Body of pancreas (tissue), 4 donors: ENCODE data around the gene USP6NL. TPM values are rescaled to one million over a fixed set of nuclear protein-coding genes. Genes with fewer than 3 reads are reported as not detected.

Source experiments
- ATAC-seq: fragments of 150-250 bp; one replicate; pipeline ENCODE4 v1.9.1; 2016
- DNase-seq, 4 donors: peaks; one replicate each; pipeline ENCODE4 v3.0.0-alpha.2; 2019
- H3K27ac ChIP-seq, 4 donors: fragments of 200-600 bp; sonication (generic); 1 replicate in 3 of 4; 2 replicates in 1 of 4; pipeline versions ENCODE4 v1.5.1 to v1.6.1; 2016 to 2019; ENCODE audit warnings: mild to moderate bottlenecking in 1 of 4, mixed read lengths in 1 of 4, moderate library complexity in 1 of 4
- H3K27me3 ChIP-seq, 2 donors: fragments of 200-600 bp; sonication (generic); one replicate each; pipeline ENCODE4 v1.6.0; 2016; ENCODE audit warnings: mild to moderate bottlenecking in 1 of 2
- H3K36me3 ChIP-seq, 2 donors: fragments of 200-600 bp; sonication (generic); replicated peaks in 1 of 2; 2 replicates each; pipeline ENCODE4 v1.5.1; 2016; ENCODE audit warnings: low read depth in 2 of 2; ENCODE audit not compliant: insufficient read depth in 1 of 2
- H3K4me1 ChIP-seq: fragments of 200-600 bp; sonication (generic); one replicate; pipeline ENCODE4 v1.6.0; 2016
- H3K4me3 ChIP-seq, 2 donors: fragments of 200-600 bp; sonication (generic); 1 replicate in 1 of 2; 2 replicates in 1 of 2; pipeline ENCODE4 v1.5.1; 2016 to 2019
- H3K9me3 ChIP-seq, 3 donors: fragments of 200-600 bp; sonication (generic); 1 replicate in 2 of 3; 2 replicates in 1 of 3; pipeline ENCODE4 v1.5.1; 2016
- CTCF ChIP-seq, 7 experiments: fragments of 450-650 bp in 4 of 7; fragments of 200-600 bp in 3 of 7; sonication (generic) in 3 of 7; IDR thresholded peaks; one replicate each; pipeline ENCODE4 v1.5.1; 2016 to 2019; ENCODE audit warnings: antibody characterized with exemption in 7 of 7
- POLR2A ChIP-seq, 3 donors: fragments of 450-650 bp; IDR thresholded peaks; one replicate each; pipeline ENCODE4 v1.6.1; 2016; ENCODE audit warnings: antibody characterized with exemption in 3 of 3, mild to moderate bottlenecking in 2 of 3
- WGBS, 2 donors: methylation state at CpG; one replicate each; pipeline ENCODE4 v1.1.5; 2017; 5-methylcytosine and 5-hydroxymethylcytosine counted together
- intact Hi-C: fragments of 100-400 bp; cut with DNase I; formaldehyde crosslinking; loops from one replicate; pipeline ENCODE4 v1.15.1; 2023
- total RNA-seq, 2 donors: library from RNA; depleted of rRNA; stranded (reverse); fragments of >200 nt; gene quantifications; one replicate each; pipeline ENCODE4 v1.1.0, GENCODE V29; 2016

Gene USP6NL
- total RNA-seq, 2 donors from 2014 or later: 13.7 to 16.8 TPM

DNA sequence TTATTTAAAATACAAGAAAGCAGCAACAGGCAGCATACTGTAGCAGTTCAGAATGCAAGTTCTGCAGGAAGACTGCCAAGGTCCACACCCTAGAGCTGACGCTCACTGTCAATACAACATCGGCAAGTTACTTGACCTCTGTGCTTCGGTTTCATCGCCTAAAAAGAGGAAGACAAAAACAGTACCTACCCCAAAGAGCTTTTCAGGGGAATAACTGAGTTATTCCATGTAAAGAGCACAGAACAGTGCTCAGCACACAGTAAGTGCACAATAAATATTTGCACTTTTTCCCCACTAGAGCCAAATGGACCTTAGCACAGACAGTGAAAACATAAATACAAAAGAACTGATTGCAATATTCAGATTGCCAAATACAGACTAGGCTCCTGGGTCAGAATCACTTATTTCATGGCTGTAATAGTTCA, 88.6 kb downstream of the USP6NL start:
- H3K4me1 ChIP-seq: peaks cover 7% of the 10 kb centered on the region
- no peak overlapping the region for H3K4me3 ChIP-seq
- intact Hi-C loops: no loop called here
- H3K36me3 ChIP-seq: no peaks in the 10 kb centered on the region
- H3K27ac ChIP-seq: no peak overlapping the region
- H3K9me3 ChIP-seq: no peaks in the 10 kb centered on the region
- 62 to 71% methylated on average over 4 of the region's 4 CpGs for WGBS, 2 donors
- TF ChIP-seq POLR2A (IDR thresholded peaks at IDR 0.05): no peak
- TF ChIP-seq CTCF (IDR thresholded peaks at IDR 0.05): no peak
- ATAC-seq (no peak), DNase-seq (peak in 1 of 4 donors; percentile 20)
- no peaks in the 10 kb centered on the region for H3K27me3 ChIP-seq

DNA sequence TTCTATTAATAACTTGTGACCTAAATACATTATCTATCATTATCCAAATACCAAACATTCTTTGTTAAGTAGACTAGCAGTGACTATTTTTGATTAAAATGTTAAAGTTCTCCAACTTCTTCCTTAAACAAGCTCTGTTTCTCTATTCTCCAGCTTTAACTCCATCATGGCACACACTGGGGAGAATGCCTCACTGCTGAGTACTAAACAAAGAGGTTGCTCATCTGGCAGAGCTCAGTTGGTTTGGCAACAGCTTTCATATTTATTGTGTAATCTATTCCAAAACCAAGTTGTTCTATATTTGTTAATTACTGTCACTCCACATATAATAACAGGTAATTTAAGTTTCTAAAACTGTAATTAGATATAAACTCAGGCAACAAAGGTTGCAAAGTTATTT, 89.6 kb downstream of the USP6NL start:
- Histone ChIP-seq H3K27ac (no peak overlapping the region), H3K4me3 (no peak overlapping the region), H3K27me3 (no peaks in the 10 kb centered on the region), H3K4me1 (peaks cover 7% of the 10 kb centered on the region), H3K36me3 (no peaks in the 10 kb centered on the region), H3K9me3 (no peaks in the 10 kb centered on the region)
- ATAC-seq: no peak
- intact Hi-C loops: no loop called here
- no peak for TF ChIP-seq POLR2A (IDR thresholded peaks at IDR 0.05)
- no peak for TF ChIP-seq CTCF (IDR thresholded peaks at IDR 0.05)
- no peak for DNase-seq

DNA sequence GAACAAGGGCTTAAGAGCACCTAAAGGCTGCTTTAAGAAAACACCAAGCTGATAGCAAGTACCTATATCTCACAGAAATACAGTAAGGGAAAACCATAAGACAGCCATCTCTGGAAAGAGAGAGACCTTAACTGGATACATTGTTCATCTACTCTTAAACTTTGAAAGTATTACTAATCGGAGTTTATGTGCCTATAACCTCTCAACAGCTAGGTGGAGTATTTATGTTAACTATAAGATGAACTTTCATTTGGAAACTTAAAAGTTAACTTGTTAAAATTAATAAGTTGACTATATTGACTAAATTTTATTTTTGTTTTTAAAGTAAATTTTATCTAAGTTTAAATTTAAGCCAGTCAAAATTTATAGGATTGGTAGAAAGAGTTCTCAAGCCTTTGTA, 90.6 kb downstream of the USP6NL start:
- Histone ChIP-seq H3K27ac (no peak overlapping the region), H3K9me3 (no peaks in the 10 kb centered on the region), H3K36me3 (no peaks in the 10 kb centered on the region), H3K4me1 (peaks cover 7% of the 10 kb centered on the region), H3K4me3 (no peak overlapping the region), H3K27me3 (no peaks in the 10 kb centered on the region)
- WGBS, 2 donors: 93 to 94% methylated on average over 1 of the region's 1 CpG
- TF ChIP-seq CTCF (IDR thresholded peaks at IDR 0.05): no peak
- TF ChIP-seq POLR2A (IDR thresholded peaks at IDR 0.05): no peak
- intact Hi-C loops: no loop called here
- DNase-seq (no peak), ATAC-seq (no peak)

DNA sequence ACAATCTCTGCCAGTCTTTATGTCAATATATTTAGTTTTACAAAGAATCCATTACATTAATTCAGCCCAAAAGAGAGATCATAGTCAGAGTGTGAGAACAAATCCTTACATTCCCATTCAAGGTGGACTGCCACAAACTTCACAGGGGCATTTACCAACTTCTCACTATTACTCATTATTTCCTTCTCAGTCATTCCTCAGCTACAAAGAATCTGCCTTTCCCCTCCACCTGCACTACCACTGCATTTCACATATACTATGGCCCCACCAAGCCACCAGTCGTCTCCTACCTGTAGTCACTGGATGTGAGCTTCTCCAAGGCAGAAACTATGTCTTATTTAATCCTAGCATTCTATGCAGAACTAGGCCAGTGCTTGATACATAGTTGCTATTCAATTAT, 94.3 kb downstream of the USP6NL start:
- no peaks in the 10 kb centered on the region for H3K27me3 ChIP-seq
- no peaks in the 10 kb centered on the region for H3K36me3 ChIP-seq
- TF ChIP-seq POLR2A (IDR thresholded peaks at IDR 0.05) (no peak), CTCF (IDR thresholded peaks at IDR 0.05) (no peak)
- no peak overlapping the region for H3K4me3 ChIP-seq
- WGBS, 2 donors: 86 to 100% methylated on average over 1 of the region's 1 CpG
- DNase-seq (no peak), ATAC-seq (no peak)
- H3K27ac ChIP-seq: no peak overlapping the region
- peaks cover 10% of the 10 kb centered on the region for H3K4me1 ChIP-seq
- no peaks in the 10 kb centered on the region for H3K9me3 ChIP-seq
- intact Hi-C loops: loop anchor here (10.0 kb wide), 2 partner anchors 208 to 248 kb away; no protein-coding TSS in a partner anchor

DNA sequence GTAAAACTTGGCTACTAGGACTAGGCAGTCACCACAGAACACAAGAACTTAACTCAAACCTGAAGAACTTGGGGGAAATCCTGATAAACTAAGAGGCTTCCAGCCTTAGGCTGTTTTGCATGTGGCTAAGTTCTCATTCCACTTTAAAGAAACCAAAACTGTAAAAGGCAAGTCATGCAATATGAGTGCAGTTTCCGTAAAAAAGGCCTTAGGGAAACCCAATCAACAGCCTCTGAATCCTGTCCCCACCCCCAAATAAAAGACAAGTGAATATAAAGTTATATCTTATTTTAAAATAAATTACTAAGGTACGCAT, 95.1 kb downstream of the USP6NL start:
- no peaks in the 10 kb centered on the region for H3K27me3 ChIP-seq
- WGBS, 2 donors: 80 to 91% methylated on average over 2 of the region's 2 CpGs
- ATAC-seq: no peak
- TF ChIP-seq CTCF (IDR thresholded peaks at IDR 0.05) (no peak), POLR2A (IDR thresholded peaks at IDR 0.05) (no peak)
- no peak for DNase-seq
- no peak overlapping the region for H3K4me3 ChIP-seq
- H3K4me1 ChIP-seq: peaks cover 4% of the 10 kb centered on the region
- no peak overlapping the region for H3K27ac ChIP-seq
- no peaks in the 10 kb centered on the region for H3K36me3 ChIP-seq
- no peaks in the 10 kb centered on the region for H3K9me3 ChIP-seq
- intact Hi-C loops: loop anchor here (10.0 kb wide), 2 partner anchors 208 to 248 kb away; no protein-coding TSS in a partner anchor
